GM21786 (cell line): ENCODE results near the gene MAPK1.
"Not testable (repeated sequence)": the region's sequence is repeated elsewhere in the genome, so short reads cannot be mapped to it uniquely, and the experiment has no call there.

ENCODE experiments used
- ATAC-seq: cut with Tn5 transposase; IDR thresholded peaks from one replicate; pipeline ENCODE4 v1.9.1; 2021; ENCODE audit not compliant: unreplicated experiment

MAPK1 gene

GRCh38 chr22:21882754-21883333 is 15.4 kb upstream of the MAPK1 start:
- ATAC-seq = not testable (repeated sequence)

- ATAC-seq = no peak
Measured at GRCh38 chr22:21881841-21882753, 14.7 kb upstream of the MAPK1 start.

- no peak for ATAC-seq
Measured at GRCh38 chr22:21876486-21877176, 9.2 kb upstream of the MAPK1 start.

GRCh38 chr22:21874953-21875352 is 7.5 kb upstream of the MAPK1 start:
- ATAC-seq = not testable (repeated sequence)

- no peak for ATAC-seq
Measured at GRCh38 chr22:21873619-21874018, 6.2 kb upstream of the MAPK1 start.

DNA sequence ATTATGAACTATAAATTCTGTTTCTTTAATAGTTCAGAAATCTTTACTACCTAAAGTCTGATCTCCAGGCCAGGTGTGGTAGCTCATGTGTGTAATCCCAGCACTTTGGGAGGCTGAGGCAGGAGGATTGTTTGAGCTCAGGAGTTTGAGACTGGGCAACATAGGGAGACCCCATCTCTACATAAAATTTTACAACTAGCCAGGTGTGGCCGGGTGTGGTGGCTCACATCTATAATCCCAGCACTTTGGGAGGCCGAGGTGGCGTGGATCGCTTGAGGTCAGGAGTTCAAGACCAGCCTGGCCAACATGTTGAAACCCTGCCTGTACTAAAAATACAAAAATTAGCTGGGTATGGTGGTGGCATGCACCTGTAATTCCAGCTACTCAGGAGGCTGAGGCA is 5.3 kb upstream of the MAPK1 start:
- ATAC-seq = not testable (repeated sequence)

- ATAC-seq = no peak
Measured at GRCh38 chr22:21868651-21869050, 1.2 kb upstream of the MAPK1 start.

- no peak for ATAC-seq
Measured at GRCh38 chr22:21866833-21867527, 465 bp downstream of the MAPK1 start.

GRCh38 chr22:21865041-21865440 is 2.4 kb downstream of the MAPK1 start:
- no peak for ATAC-seq

GRCh38 chr22:21862386-21863245 is 4.8 kb downstream of the MAPK1 start:
- ATAC-seq = no peak

GRCh38 chr22:21861851-21862250 is 5.6 kb downstream of the MAPK1 start:
- ATAC-seq = no peak

DNA sequence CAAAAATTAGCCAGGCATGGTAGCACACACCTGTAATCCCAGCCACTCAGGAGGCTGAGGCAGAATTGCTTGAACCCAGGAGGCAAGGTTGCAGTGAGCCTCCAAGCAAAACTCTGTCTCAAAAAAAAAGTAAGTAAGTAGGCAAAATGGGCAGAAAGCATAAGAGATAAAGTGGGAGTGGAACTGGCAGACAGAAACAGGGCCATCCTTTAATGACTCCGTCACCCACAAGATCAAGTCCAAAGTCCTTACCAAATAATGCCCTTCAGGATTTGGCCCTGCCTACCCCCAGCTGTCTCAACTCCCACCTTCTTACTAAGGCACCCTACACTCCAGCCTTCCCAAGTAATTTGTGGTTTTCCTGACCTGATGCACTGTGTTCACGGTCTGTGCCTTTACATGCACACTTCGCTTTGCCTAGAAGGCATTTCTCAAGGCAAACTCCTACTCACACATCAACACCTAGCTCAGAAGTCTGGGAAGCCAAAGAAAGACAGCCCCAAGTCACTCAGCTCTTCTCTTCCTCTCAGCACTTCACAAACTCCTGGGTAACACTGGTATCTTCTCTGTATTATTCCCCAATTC is 6.1 kb downstream of the MAPK1 start:
- ATAC-seq = no peak

DNA sequence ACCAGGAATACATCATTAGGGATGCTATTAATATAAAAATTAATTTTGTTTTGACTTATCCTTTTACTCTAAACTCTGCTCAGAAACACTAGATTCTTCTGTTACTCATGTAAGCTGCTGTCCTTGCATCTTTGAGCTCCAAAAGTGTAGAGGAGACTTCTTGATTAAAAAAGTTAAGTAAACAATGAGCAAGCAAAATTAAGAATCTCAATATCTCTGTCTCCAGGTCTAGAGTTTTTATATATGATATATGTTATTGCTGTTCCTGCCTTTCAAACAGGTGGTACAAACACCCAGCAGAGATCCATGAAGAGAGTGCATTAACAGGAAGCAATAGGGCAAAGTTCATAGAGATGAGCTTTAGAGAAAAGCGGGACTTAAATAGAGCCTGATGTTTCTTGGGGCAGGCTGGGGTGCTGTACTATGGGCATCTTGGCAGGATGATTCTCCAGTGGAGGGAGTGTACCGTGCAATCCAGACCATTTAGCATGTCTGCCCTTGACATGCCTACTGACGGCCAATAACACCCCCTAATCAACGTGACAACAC is 6.9 kb downstream of the MAPK1 start:
- ATAC-seq = no peak

DNA sequence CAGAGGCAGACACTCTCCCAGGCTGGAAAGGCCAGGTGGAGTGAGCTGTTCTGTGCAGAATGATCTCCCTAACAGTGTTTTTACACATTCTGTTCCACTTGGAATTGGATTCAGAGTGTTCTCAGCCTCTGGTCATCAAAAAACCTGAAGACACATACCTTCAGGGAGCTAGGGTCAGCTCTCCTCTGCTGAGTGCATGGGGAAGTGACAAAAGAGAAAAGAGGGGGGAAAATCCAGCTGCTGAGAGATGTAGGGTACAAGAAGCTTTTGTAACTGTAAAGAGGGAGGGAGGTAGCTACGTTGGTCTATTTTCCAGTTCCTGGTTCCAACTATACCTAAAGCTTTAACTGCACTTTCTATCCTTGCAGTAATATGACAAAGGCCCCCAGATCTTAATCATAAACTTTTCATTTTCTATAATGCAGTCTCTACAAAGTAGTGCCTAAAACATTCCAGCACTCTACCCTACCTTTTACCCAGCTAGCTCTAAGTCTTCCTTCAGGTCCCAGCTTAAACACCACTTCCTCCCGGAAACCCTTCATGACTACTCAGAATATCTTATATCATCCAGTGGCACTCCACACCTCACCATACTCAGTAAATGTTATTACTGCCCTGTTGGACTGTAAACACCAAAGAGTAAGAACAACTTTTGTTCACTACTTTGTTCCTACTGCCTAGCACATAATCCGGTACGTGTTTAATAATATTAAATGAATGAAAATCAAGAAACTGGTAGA is 9.2 kb downstream of the MAPK1 start:
- ATAC-seq = no peak

- peak; percentile 56 for ATAC-seq
Measured at GRCh38 chr22:21857481-21857914, 9.9 kb downstream of the MAPK1 start.

DNA sequence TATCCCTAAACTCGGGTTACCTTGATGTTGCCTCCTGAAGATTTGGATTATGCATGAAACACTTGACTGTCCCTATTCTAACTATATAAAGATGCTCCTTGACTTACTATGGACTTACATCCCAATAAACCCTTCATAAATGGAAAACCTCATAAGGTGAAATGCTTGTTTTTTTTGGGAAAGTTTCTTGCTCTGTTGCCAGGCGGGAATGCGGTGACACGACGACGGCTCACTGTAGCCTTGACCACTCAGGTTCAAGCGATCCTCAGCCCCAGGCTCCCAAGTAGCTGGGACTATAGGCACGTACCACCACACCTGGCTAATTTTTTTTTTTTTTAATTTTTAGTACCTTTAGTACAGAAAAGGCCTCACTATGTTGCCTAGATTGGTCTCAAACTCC is 10.6 kb downstream of the MAPK1 start:
- no peak for ATAC-seq

DNA sequence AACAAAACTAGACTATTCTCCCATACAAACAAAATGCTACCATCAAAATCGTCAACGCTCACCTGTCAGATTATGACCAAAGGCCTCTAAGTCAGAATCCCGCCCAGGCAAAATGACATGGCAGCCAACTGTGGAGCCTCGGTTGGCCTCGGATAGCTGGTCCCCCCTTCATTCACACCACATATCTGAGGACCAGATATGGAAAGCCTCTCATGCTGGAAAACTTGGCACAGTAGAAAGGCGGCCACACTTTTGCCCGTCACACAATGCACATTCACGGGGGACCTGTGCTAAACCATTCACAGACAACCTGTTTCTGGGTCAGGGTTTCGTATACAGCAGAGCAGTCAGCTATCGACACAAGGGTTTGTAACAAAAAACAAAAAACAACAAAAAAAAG is 11.2 kb downstream of the MAPK1 start:
- no peak for ATAC-seq

GRCh38 chr22:21855676-21856075 is 11.8 kb downstream of the MAPK1 start:
- no peak for ATAC-seq

DNA sequence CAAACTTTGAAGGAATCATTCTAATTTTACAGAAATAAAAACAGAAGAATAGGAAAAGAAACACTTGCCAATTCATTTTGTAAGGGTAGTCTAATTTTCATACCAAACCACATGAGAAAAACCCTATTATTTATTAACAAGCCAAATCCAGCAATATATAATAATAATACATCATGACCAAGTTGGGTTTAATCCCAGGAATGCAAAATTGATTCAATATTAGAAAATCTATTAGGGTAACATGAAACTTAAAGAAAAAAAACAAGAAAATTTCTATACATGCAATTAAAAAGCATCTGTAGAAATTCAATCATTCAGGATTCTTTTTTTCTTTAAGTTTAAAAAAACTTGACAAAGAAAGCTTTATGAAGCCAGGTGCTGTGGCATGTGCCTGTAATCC is 16.8 kb downstream of the MAPK1 start:
- ATAC-seq = no peak
